WERI-Rb-1 (cell line): ENCODE data around the gene TTLL5.
A peak's percentile ranks its signal among the peaks of the same experiment; 100 is the strongest.

Source experiments
- DNase-seq: peaks from one replicate; pipeline ENCODE4 v3.0.0-alpha.2; 2020
- H3K27ac ChIP-seq: fragments of 250-450 bp; sonication (Bioruptor Pico); 2 replicates; pipeline ENCODE4 v1.5.1; 2020; ENCODE audit warnings: mild to moderate bottlenecking, moderate library complexity
- H3K27me3 ChIP-seq: fragments of 250-450 bp; sonication (Bioruptor Pico); 2 replicates; pipeline ENCODE4 v1.5.1; 2021; ENCODE audit warnings: mild to moderate bottlenecking, low read depth, moderate library complexity; ENCODE audit not compliant: insufficient read depth, severe bottlenecking
- H3K36me3 ChIP-seq: fragments of 250-450 bp; sonication (Bioruptor Pico); 2 replicates; pipeline ENCODE4 v1.5.1; 2020; ENCODE audit warnings: mild to moderate bottlenecking, moderate library complexity
- H3K4me3 ChIP-seq: 2 replicates; pipeline ENCODE4 v1.5.1; 2011; ENCODE audit warnings: low read depth, mild to moderate bottlenecking, control low read depth, low read length
- H3K9me3 ChIP-seq: fragments of 250-450 bp; sonication (Bioruptor Pico); 2 replicates; pipeline ENCODE4 v1.5.1; 2021; ENCODE audit warnings: mild to moderate bottlenecking, moderate library complexity; ENCODE audit not compliant: severe bottlenecking
- CTCF ChIP-seq: IDR thresholded peaks from 2 replicates; pipeline ENCODE4 v1.5.1; 2011; ENCODE audit warnings: low read depth, mild to moderate bottlenecking, control low read depth, inconsistent platforms, low read length

TTLL5 gene

GRCh38 chr14:75703467-75703866, 42.4 kb downstream of the TTLL5 start:
- Histone ChIP-seq H3K36me3 (peaks cover 48% of the 10 kb centered on the region), H3K4me3 (no peak overlapping the region), H3K9me3 (no peaks in the 10 kb centered on the region), H3K27me3 (no peaks in the 10 kb centered on the region), H3K27ac (no peak overlapping the region)
- no peak for TF ChIP-seq CTCF
- DNase-seq, result no peak

DNA sequence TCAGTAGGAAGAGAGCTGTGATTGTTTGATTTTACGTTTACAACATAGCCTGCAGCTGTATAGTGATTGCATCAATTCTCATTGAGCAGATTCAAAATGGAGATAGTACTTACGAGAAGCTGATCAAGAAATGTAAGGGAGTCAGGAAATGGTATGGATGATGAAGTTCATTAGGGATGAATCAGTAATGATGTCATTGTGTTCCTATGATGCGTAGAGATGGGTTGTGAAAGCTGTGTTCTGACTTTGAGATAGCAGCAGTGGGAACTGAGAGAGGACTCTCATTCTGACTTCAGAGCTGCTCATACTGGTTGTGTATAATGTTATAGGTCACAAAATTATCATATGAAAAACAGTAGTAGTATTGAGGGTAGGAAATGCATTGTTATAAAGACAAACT, 44.0 kb downstream of the TTLL5 start:
- no peak for DNase-seq
- H3K9me3 ChIP-seq, result no peaks in the 10 kb centered on the region
- H3K27ac ChIP-seq, result no peak overlapping the region
- peaks cover 41% of the 10 kb centered on the region for H3K36me3 ChIP-seq
- H3K27me3 ChIP-seq, result no peaks in the 10 kb centered on the region
- no peak for TF ChIP-seq CTCF
- no peak overlapping the region for H3K4me3 ChIP-seq

DNA sequence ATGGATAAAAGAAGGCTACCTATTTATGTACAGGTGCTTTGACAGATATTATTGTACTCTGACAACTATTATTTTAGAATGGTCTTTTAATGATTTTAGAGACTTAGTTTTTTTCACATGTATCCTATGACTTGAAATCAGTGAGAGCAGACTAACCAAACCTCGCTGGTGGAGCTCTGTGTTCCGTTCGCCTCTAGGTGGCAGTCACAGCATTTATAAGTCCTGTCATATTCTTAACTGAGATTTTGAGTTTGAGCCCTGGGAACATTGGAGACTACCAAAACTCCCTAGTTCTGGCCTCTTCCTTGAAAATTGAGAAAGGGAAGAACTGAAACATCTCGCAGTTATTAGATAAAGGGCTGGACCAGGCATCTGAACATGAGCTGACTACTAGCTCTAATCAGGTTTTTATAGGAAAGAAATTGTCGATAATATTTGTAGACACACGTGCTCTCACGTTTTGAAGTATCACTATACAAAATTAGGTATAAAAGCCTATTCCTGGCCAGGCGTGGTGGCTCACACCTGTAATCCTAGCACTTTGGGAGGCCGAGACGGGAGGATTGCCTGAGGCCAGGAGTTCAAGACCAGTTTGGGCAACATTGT, 48.3 kb downstream of the TTLL5 start:
- H3K4me3 ChIP-seq, result no peak overlapping the region
- DNase-seq, result peak; percentile 69

GRCh38 chr14:75711105-75711795, 50.2 kb downstream of the TTLL5 start:
- no peak overlapping the region for H3K4me3 ChIP-seq
- peaks cover 16% of the 10 kb centered on the region for H3K36me3 ChIP-seq
- peak overlapping the region; percentile 87 for H3K27ac ChIP-seq
- H3K9me3 ChIP-seq, result no peaks in the 10 kb centered on the region
- peak; percentile 52 for DNase-seq
- peak; percentile 81 for TF ChIP-seq CTCF
- H3K27me3 ChIP-seq, result no peaks in the 10 kb centered on the region

More for the DNA sequence above, 48.3 kb downstream of the TTLL5 start:
- Histone ChIP-seq H3K27ac (no peak overlapping the region), H3K27me3 (no peaks in the 10 kb centered on the region), H3K36me3 (peaks cover 23% of the 10 kb centered on the region), H3K9me3 (no peaks in the 10 kb centered on the region)
- peak; percentile 67 for TF ChIP-seq CTCF

DNA sequence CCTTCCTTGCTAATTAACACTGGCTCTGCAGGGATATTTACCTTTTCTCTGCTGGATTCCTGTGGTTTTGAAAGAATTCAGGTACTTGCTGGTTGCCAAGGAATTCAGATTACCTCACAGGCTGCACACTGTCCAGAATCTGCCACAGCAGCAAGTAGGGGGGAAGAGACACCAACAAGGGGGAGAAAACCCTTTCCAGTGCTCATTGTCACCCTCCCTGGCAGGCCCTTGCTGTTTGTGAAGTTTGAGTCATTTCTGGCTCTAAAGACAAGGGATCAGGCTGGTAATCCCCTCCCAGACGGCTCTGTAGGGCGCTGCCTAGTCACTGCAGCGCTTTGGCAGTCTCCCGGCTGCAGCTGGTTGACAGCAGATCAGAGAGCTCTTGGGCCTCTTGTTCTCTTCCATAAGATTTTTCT, 50.8 kb downstream of the TTLL5 start:
- peak overlapping the region; percentile 87 for H3K27ac ChIP-seq

More for the DNA sequence above, 50.8 kb downstream of the TTLL5 start:
- Histone ChIP-seq H3K9me3 (no peaks in the 10 kb centered on the region), H3K4me3 (no peak overlapping the region), H3K27me3 (no peaks in the 10 kb centered on the region), H3K36me3 (peaks cover 16% of the 10 kb centered on the region)
- no peak for TF ChIP-seq CTCF
- peak; percentile 89 for DNase-seq
